GM23338 (cell line): Measurements from ENCODE around the gene BORCS8.

Source experiments
- CREB1 ChIP-seq: fragments of 250-450 bp; sonication (Bioruptor Pico); IDR thresholded peaks from 2 replicates; pipeline ENCODE4 v1.5.0; 2020; ENCODE audit warnings: low read depth, mild to moderate bottlenecking, moderate library complexity
- CTCF ChIP-seq, 2 experiments: fragments of 200-600 bp in 1 of 2; sonication (generic) in 1 of 2; conservative IDR thresholded peaks; 2 replicates each; pipeline versions ENCODE4 v1.5.1 to v1.6.1; 2016 to 2017; ENCODE audit warnings: antibody characterized with exemption in 2 of 2, low read depth in 2 of 2, mild to moderate bottlenecking in 2 of 2, moderate library complexity in 1 of 2
- EZH2 ChIP-seq: fragments of 200-600 bp; sonication (generic); IDR thresholded peaks from one replicate; pipeline ENCODE4 v1.8.0; 2017; ENCODE audit warnings: antibody characterized with exemption, mild to moderate bottlenecking, low read depth; ENCODE audit not compliant: unreplicated experiment
- NANOG ChIP-seq: IDR thresholded peaks from 2 replicates; pipeline ENCODE4 v1.6.1; 2016; ENCODE audit warnings: antibody characterized with exemption, borderline replicate concordance
- POLR2AphosphoS5 ChIP-seq: IDR thresholded peaks from 2 replicates; pipeline ENCODE4 v1.6.1; 2016; ENCODE audit warnings: antibody characterized with exemption, low read depth
- REST ChIP-seq: IDR thresholded peaks from one replicate; pipeline ENCODE4 v1.6.1; 2018; ENCODE audit warnings: antibody characterized with exemption; ENCODE audit not compliant: unreplicated experiment

GRCh38 chr19:19218911-19219310 is 27.0 kb upstream of the BORCS8 start:
- TF ChIP-seq CTCF (conservative IDR thresholded peaks at IDR 0.05; ENCODE audit: low read depth in 2 of 2) = no peak
- no peak for TF ChIP-seq REST
- no peak for TF ChIP-seq NANOG
- TF ChIP-seq POLR2AphosphoS5 = no peak
- no peak for TF ChIP-seq CREB1 (CRISPR knock-in tag)
- no peak for TF ChIP-seq EZH2
